Measurements from ENCODE around the gene THADA. TPM values are rescaled to one million over a fixed set of nuclear protein-coding genes. Genes with fewer than 3 reads are reported as not detected.

Gene THADA
- total and polyA plus RNA-seq, 2 donors (not counting 1 experiment from before 2014, with no cell fraction given) = 9.2 to 36.2 TPM

GRCh38 chr2:43302961-43303494 lies 292.8 kb downstream of the THADA start:
- DNase-seq (ENCODE audit: low read depth in 2 of 2) = no peak
- no peaks in the 10 kb centered on the region for H3K4me1 ChIP-seq (ENCODE audit: control insufficient read depth, extremely low read depth, insufficient read depth, low read length)
- no peaks in the 10 kb centered on the region for H3K9me3 ChIP-seq (ENCODE audit: control insufficient read depth, insufficient read depth, low read depth, low read length)
- no peaks in the 10 kb centered on the region for H3K27me3 ChIP-seq (ENCODE audit: control insufficient read depth, insufficient read depth, low read length)
- no peaks in the 10 kb centered on the region for H4K20me1 ChIP-seq (ENCODE audit: control insufficient read depth, extremely low read depth, insufficient read depth, low read length)
- no peak overlapping the region for H3K9ac ChIP-seq (ENCODE audit: insufficient read depth, low read length)
- H3K27ac ChIP-seq (ENCODE audit: insufficient read depth, low read length) = no peak overlapping the region
- no peak overlapping the region for H3K4me3 ChIP-seq (replicated peaks in 1 of 4; ENCODE audit: control extremely low read depth in 1 of 4, insufficient read depth in 1 of 4, low read depth in 3 of 4, low read length in 4 of 4)
- TF ChIP-seq EZH2 (IDR thresholded peaks at IDR 0.05; ENCODE audit: low read length, missing control alignments) (no peak), CTCF (conservative IDR thresholded peaks at IDR 0.05 in 1 of 2, IDR thresholded peaks at IDR 0.05 in 1 of 2; ENCODE audit: low read depth in 1 of 2, low read length in 2 of 2) (no peak)
- no peak overlapping the region for H2AFZ ChIP-seq (ENCODE audit: low read length)
- no peak overlapping the region for H3K4me2 ChIP-seq (ENCODE audit: extremely low read depth, insufficient read depth, low read length)
- H3K79me2 ChIP-seq (ENCODE audit: control insufficient read depth, insufficient read depth, low read length) = no peaks in the 10 kb centered on the region
- H3K36me3 ChIP-seq (ENCODE audit: control insufficient read depth, insufficient read depth, low read length) = no peaks in the 10 kb centered on the region

- Histone ChIP-seq H4K20me1 (ENCODE audit: control insufficient read depth, extremely low read depth, insufficient read depth, low read length) (no peaks in the 10 kb centered on the region), H3K9me3 (ENCODE audit: control insufficient read depth, insufficient read depth, low read depth, low read length) (no peaks in the 10 kb centered on the region), H3K4me1 (ENCODE audit: control insufficient read depth, extremely low read depth, insufficient read depth, low read length) (no peaks in the 10 kb centered on the region), H3K27ac (ENCODE audit: insufficient read depth, low read length) (no peak overlapping the region), H2AFZ (ENCODE audit: low read length) (no peak overlapping the region), H3K36me3 (ENCODE audit: control insufficient read depth, insufficient read depth, low read length) (no peaks in the 10 kb centered on the region), H3K27me3 (ENCODE audit: control insufficient read depth, insufficient read depth, low read length) (no peaks in the 10 kb centered on the region), H3K4me3 (replicated peaks in 1 of 4; ENCODE audit: control extremely low read depth in 1 of 4, insufficient read depth in 1 of 4, low read depth in 3 of 4, low read length in 4 of 4) (no peak overlapping the region), H3K79me2 (ENCODE audit: control insufficient read depth, insufficient read depth, low read length) (no peaks in the 10 kb centered on the region), H3K4me2 (ENCODE audit: extremely low read depth, insufficient read depth, low read length) (no peak overlapping the region), H3K9ac (ENCODE audit: insufficient read depth, low read length) (no peak overlapping the region)
- no peak for DNase-seq (ENCODE audit: low read depth in 2 of 2)
- TF ChIP-seq EZH2 (IDR thresholded peaks at IDR 0.05; ENCODE audit: low read length, missing control alignments) (no peak), CTCF (conservative IDR thresholded peaks at IDR 0.05 in 1 of 2, IDR thresholded peaks at IDR 0.05 in 1 of 2; ENCODE audit: low read depth in 1 of 2, low read length in 2 of 2) (no peak)
Measured at GRCh38 chr2:43302182-43302960, 293.5 kb downstream of the THADA start.

- no peak overlapping the region for H3K4me2 ChIP-seq (ENCODE audit: extremely low read depth, insufficient read depth, low read length)
- H4K20me1 ChIP-seq (ENCODE audit: control insufficient read depth, extremely low read depth, insufficient read depth, low read length) = no peaks in the 10 kb centered on the region
- no peak overlapping the region for H3K9ac ChIP-seq (ENCODE audit: insufficient read depth, low read length)
- H3K9me3 ChIP-seq (ENCODE audit: control insufficient read depth, insufficient read depth, low read depth, low read length) = no peaks in the 10 kb centered on the region
- no peak for DNase-seq (ENCODE audit: low read depth in 2 of 2)
- TF ChIP-seq EZH2 (IDR thresholded peaks at IDR 0.05; ENCODE audit: low read length, missing control alignments) (no peak), CTCF (conservative IDR thresholded peaks at IDR 0.05 in 1 of 2, IDR thresholded peaks at IDR 0.05 in 1 of 2; ENCODE audit: low read depth in 1 of 2, low read length in 2 of 2) (no peak)
- no peaks in the 10 kb centered on the region for H3K27me3 ChIP-seq (ENCODE audit: control insufficient read depth, insufficient read depth, low read length)
- H3K4me1 ChIP-seq (ENCODE audit: control insufficient read depth, extremely low read depth, insufficient read depth, low read length) = no peaks in the 10 kb centered on the region
- H3K4me3 ChIP-seq (replicated peaks in 1 of 4; ENCODE audit: control extremely low read depth in 1 of 4, insufficient read depth in 1 of 4, low read depth in 3 of 4, low read length in 4 of 4) = no peak overlapping the region
- no peaks in the 10 kb centered on the region for H3K36me3 ChIP-seq (ENCODE audit: control insufficient read depth, insufficient read depth, low read length)
- H3K79me2 ChIP-seq (ENCODE audit: control insufficient read depth, insufficient read depth, low read length) = no peaks in the 10 kb centered on the region
- H2AFZ ChIP-seq (ENCODE audit: low read length) = no peak overlapping the region
- no peak overlapping the region for H3K27ac ChIP-seq (ENCODE audit: insufficient read depth, low read length)
Measured at GRCh38 chr2:43300781-43301583, 294.9 kb downstream of the THADA start.
